NCI-H1105 (cell line): ENCODE data around the gene PAK1.

Experiments
- DNase-seq: peaks from one replicate; lab custom pipeline; 2025; lab: John Stamatoyannopoulos, UW

PAK1 gene

DNA sequence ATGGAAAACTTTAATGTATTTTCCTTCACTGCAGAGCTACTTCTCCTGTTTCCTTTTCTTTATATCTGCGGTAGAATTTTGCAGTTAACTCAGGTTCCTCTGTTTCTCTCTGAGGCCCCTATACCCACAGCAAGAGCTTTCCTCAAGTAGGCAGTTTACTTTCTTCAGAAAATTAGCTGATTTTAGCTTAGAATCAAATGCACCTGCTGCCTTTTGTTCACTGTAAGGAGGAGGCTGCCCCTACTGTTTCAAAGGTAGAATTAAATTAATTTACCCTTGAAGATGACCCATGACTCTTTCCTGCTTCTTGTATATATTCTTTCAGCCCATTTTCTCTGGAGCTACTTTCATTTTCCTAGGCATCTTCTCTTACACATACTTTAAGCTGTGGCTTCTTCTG is 103.7 kb downstream of the PAK1 start:
- DNase-seq: no peak

DNA sequence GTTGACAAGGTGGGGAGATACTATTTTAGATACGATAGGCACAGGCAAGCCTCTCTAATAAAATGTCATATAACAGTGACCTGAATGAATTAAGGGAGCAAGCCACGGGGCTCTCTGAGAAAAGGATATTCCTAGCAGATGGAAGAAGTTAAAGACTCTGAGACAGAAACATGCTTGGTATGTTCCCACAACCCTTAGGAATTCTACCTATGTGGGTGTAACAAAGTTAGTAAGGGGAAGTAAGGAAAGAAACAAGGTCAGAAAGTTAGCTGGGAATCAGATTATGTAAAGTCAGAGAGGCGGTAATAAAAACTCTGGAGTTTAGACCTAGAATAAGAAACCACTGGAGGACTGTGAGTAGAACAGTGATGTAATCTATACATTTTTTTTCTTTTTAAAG is 112.7 kb downstream of the PAK1 start:
- no peak for DNase-seq

GRCh38 chr11:77359481-77359880 is 114.4 kb downstream of the PAK1 start:
- DNase-seq: no peak

- no peak for DNase-seq
These were observed 120.8 kb downstream of the PAK1 start for GRCh38 chr11:77353131-77353530.

GRCh38 chr11:77351281-77351886 is 122.5 kb downstream of the PAK1 start:
- no peak for DNase-seq

GRCh38 chr11:77347948-77348347 is 125.9 kb downstream of the PAK1 start:
- DNase-seq: no peak

GRCh38 chr11:77346906-77347603 is 126.8 kb downstream of the PAK1 start:
- DNase-seq: no peak

DNA sequence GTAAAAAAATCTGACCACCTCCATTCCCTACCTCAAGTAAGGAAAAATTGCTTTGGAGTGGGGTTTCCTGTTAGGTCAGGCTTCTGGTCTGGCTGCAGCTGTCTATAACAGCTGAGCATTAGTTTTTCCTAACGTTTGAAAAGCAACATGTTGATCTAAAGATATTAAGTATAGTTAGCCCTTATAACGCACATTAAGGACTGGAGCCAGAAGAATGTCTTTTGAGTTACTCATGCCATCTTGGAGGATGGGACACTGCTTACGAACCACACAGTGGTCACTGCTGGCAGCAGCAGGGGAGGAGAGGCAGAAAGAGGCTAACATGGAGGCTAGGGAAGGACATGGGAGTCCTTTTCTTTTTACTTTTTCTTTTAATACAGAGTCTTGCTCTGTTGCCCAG is 128.3 kb downstream of the PAK1 start:
- no peak for DNase-seq

GRCh38 chr11:77340501-77340900 is 133.4 kb downstream of the PAK1 start:
- DNase-seq: no peak

GRCh38 chr11:77332259-77332658 is 141.6 kb downstream of the PAK1 start:
- DNase-seq: no peak

DNA sequence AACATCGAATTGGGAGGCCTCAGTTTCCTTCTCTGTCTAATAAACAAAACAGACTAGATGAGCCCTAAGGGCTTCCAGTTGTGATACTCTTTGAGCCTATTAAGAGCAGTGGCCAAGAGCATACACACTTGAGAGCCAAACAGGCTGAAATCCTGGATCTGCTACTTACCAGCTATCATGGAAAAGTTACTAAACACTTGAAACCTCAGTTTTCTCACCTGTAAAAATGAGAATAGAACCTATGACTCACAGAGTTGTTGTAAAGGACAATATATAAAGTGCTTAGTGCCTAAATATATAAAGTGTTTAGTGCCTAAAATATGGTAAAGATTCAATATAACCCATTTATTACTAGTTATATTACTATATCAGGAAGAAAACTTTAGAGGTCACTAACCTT is 148.7 kb downstream of the PAK1 start:
- DNase-seq: no peak

DNA sequence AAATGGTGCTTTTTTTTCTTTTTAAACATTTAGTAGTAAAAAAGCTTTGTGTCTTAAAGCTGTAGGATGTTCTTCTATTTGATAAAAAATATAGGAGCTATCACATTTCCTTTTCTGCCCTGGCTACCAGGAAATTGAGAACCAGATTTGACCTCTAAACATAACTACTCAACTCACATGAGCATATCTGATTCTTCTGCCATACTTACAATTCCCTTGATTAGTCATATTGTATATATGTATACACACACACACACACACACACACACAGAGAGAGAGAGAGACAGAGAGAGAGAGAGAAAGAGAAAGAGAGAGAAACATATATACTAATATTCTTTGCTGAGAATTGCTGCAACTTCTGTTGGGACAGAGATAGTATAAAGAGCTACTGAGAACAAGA is 149.4 kb downstream of the PAK1 start:
- DNase-seq: no peak

- no peak for DNase-seq
These were observed 150.8 kb downstream of the PAK1 start for GRCh38 chr11:77322926-77323590.

- DNase-seq: no peak
These were observed 151.4 kb downstream of the PAK1 start for GRCh38 chr11:77322506-77322905.

DNA sequence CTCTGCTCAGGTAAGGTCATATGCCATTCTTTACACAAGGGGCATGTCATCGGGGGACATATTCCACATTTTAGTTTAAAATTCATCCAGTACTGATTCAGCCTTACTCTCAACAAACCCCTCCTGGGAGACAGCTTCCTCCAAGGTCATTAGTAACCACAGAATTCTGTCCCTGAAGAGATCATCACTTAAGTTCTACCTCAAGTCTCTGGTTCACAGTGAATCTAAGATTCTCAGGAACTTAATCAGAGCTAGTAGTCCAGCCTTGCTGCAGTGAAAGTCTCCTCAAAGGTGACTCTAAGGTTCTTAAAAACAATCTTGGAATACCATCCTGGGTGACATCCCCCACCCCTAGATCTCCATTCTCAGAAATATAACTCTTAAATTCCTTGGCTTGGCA is 153.5 kb downstream of the PAK1 start:
- no peak for DNase-seq

GRCh38 chr11:77318600-77318999 is 155.3 kb downstream of the PAK1 start:
- DNase-seq: no peak

DNA sequence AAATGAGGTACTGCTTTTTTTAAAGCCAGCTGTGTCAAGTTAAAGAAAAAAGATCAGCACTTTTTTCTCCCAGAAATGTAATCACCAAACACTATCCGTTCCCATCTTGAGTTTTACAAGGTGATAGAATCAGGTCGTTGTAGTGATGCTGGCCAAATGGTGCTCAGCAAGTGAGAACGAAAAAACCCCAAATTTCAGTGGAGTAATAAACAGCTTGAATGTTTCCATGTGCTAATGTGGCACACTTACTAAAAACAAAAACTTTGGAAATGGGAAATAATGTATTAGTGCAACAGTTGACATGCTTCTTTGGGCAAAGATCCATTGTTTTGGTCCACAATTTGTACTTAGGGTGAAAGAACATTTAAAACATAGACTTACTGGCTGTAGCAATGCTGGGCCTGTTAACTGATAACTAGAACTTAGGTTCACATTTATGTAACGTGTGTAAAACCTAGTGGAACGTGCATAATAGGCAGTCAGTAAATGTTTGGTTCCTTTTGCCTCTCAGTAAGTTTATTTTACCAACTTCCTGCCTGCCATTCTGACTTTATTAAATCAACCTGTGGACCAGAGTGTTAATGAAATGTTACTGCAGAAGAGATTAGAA is 157.1 kb downstream of the PAK1 start:
- DNase-seq: no peak

- DNase-seq: no peak
These were observed 161.8 kb downstream of the PAK1 start for GRCh38 chr11:77312107-77312506.

DNA sequence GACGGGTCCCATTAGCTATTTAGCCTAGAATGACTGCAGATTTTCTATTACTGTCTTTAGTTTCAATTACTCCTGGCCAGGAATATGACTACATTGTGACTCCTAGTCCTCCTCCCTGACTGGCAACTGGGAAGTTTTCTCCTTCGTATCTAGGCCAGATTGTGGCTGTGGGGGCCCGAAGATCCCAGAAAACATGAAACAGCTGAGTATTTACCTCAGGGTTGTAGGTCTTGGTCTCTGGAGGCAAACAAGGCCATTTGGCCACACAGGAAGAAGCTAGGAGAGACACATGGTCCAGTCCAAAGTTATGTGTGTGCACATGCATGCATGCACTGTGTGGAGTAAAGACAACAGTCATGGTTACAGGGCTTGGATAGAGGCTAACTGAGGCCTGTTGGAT is 162.2 kb downstream of the PAK1 start:
- no peak for DNase-seq

GRCh38 chr11:77310721-77311120 is 163.2 kb downstream of the PAK1 start:
- DNase-seq: no peak

GRCh38 chr11:77309401-77310085 is 164.4 kb downstream of the PAK1 start:
- no peak for DNase-seq

DNA sequence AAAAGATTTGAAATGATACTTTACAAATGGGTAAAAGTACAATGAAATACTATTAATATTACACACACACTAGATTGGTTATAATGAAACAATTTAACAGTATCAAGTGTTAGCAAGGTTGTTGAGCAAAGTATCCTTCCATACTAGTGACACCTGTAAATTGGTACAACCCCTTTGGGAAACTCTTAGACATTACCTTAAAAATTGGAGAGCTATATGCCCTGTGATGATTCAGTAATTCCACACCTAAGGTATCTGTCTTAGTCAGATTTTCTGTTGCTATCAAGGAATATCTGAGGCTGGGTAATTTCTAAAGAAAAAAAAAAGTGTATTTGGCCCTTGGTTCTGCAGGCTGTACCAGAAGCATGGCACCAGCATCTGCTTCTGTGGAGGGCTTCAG is 165.1 kb downstream of the PAK1 start:
- DNase-seq: no peak

DNA sequence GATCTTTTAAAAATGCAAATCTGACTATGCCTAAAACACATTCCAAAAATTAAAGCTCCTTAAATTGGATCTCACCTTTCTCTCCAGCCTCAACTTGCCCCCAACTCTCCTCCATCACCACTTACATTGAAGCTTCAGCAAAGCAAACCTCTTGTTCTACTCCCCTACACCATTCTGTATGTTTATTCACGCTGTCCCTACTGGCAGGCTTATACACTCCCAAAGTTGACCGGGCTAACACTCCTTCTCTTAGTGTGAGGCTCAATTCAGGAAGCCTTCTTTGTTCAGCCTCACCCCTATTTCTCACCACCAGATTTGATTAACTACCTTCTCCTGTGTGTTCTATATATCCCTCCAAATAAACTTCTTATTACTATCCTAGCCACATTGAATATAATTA is 170.6 kb downstream of the PAK1 start:
- no peak for DNase-seq
